MM.1S (cell line): ENCODE measurements around the gene GNS.

Experiments
- CTCF ChIP-seq: fragments of 300-600 bp; sonication (generic); IDR thresholded peaks from 2 replicates; pipeline ENCODE4 v1.5.1; 2016; ENCODE audit warnings: antibody characterized with exemption, low read length, mixed read lengths
- EZH2 ChIP-seq: fragments of 300-600 bp; sonication (generic); optimal IDR thresholded peaks from 2 replicates; pipeline ENCODE3; 2017; ENCODE audit warnings: low read depth, mild to moderate bottlenecking, antibody characterized with exemption, low read length, mixed read lengths
- EZH2phosphoT487 ChIP-seq: fragments of 300-600 bp; sonication (generic); IDR thresholded peaks from 2 replicates; pipeline ENCODE4 v1.6.1; 2018; ENCODE audit warnings: antibody characterized with exemption, low read length

DNA sequence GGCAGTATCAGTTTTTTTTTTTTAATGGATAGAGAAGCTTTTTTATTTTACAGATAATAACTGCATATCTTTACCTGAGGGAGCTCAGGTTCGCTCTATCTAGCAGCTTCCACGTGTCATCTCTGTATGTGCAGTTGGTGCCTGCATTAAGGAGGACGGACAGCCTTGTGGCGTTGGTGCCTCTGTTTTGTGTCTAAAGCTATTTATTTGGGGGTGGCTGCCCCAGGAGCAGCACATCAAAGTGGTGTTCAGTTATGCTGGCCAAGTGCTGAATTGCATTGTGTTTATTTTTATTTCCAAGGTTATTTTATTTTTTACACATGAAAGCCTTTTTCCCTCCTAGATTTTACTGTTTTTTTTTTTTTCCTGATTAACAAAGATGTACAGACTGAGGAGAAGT is 89.2 kb downstream of the GNS start:
- 0 out of 2 replicates have a peak, but pooled peaks have one; percentile 11 for TF ChIP-seq CTCF
- no peak for TF ChIP-seq EZH2
- TF ChIP-seq EZH2phosphoT487, result no peak
